Measurements from ENCODE around the gene STK33.

STK33 gene

DNA sequence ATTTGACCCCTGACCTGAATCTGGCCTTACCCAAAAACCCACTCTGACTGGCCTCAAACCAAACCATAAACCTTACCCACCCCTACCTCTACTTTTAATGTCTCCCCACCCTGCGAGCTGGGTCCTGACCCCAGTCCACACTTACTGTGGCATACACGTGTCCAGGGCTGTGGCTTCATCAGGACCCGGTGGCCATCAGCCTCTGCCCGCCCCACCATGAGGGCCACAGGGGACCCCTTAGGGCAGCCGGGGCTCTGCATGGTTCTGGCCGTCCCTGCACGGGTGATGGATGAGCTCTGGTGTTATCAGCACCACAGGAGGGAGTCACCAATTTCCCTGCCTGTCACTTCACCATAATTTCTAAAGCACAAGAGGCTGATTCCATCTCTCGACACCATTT is 242.8 kb downstream of the STK33 start:
- no peak for DNase-seq (ENCODE audit: low read depth in 2 of 2)
- TF ChIP-seq, protein P1, sequence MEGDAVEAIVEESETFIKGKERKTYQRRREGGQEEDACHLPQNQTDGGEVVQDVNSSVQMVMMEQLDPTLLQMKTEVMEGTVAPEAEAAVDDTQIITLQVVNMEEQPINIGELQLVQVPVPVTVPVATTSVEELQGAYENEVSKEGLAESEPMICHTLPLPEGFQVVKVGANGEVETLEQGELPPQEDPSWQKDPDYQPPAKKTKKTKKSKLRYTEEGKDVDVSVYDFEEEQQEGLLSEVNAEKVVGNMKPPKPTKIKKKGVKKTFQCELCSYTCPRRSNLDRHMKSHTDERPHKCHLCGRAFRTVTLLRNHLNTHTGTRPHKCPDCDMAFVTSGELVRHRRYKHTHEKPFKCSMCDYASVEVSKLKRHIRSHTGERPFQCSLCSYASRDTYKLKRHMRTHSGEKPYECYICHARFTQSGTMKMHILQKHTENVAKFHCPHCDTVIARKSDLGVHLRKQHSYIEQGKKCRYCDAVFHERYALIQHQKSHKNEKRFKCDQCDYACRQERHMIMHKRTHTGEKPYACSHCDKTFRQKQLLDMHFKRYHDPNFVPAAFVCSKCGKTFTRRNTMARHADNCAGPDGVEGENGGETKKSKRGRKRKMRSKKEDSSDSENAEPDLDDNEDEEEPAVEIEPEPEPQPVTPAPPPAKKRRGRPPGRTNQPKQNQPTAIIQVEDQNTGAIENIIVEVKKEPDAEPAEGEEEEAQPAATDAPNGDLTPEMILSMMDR (IDR thresholded peaks at IDR 0.05; ENCODE audit: low read depth, low read length), result no peak
- H3K4me3 ChIP-seq (replicated peaks in 1 of 2; ENCODE audit: low read depth in 2 of 2, low read length in 2 of 2), result no peak overlapping the region

DNA sequence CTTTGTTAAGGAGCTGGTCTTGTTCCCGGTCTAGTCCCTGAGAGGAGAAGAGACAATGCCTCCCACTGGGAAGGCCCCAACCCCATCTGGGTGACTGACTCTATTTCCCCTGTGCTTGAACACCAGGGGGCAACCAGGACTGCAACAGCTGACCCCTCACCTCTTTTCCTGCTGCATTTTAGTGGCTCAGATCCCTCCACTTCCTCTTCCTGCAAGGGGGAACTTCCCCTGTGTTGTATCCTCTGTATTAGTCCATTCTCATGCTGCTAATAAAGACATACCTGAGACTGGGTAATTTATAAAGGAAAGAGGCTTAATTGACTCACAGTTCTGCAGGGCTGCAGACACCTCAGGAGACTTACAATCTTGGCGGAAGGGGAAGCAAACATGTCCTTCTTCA is 246.1 kb downstream of the STK33 start:
- no peak for DNase-seq (ENCODE audit: low read depth in 2 of 2)
- H3K4me3 ChIP-seq (replicated peaks in 1 of 2; ENCODE audit: low read depth in 2 of 2, low read length in 2 of 2), result no peak overlapping the region
- TF ChIP-seq, protein P1 (IDR thresholded peaks at IDR 0.05; ENCODE audit: low read depth, low read length), result no peak

DNA sequence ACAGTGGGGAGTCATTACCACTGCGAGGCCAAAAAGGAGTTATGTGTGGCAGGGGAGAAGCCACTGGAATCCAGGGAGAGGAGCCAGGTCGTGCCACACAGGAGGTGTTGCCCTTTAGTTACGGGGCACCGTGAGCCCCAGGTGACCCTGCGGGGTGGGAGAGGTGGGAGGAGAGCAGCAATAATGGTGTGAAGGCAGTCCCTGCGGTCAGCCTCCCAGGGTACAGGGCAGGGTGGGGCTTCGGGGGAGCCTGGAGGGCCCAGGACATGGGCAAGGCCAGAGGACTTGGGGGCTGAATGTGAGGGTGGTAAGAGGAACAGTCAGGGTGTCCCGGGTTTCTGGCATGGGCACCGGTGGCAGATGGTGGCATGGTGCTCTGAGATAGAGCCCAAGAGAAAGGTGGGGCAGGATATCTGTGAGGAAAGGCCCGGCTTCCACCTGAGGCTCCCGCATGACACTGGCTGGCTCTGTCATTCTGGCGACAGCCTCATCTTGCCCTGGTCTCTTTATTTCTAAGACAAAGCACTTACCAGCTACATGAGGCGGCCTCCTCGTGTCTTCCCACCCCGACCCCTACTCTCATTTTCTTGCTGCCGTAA is 247.8 kb downstream of the STK33 start:
- no peak for DNase-seq (ENCODE audit: low read depth in 2 of 2)
- TF ChIP-seq, protein P1 (IDR thresholded peaks at IDR 0.05; ENCODE audit: low read depth, low read length), result no peak
- H3K4me3 ChIP-seq (replicated peaks in 1 of 2; ENCODE audit: low read depth in 2 of 2, low read length in 2 of 2), result no peak overlapping the region

DNA sequence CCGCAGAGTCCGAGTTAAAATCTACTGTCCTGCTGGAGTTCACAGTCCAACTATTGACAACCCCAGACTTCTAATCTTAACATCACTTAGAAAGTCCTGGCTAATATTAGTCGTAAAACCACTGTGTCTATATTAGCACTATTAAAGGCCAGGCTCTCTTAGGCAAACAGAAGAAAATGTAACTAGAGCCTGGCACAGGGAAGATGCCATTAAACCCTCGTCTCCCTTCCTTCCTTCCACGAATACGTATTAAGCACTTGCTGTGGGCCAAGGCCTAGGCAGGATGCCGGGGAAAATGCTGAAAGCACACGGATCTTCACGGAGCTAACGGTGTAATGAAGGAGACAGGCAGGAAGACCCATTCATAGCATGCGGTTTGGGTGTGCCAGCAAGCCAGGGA is 248.8 kb downstream of the STK33 start:
- no peak overlapping the region for H3K4me3 ChIP-seq (replicated peaks in 1 of 2; ENCODE audit: low read depth in 2 of 2, low read length in 2 of 2)
- TF ChIP-seq, protein P1 (IDR thresholded peaks at IDR 0.05; ENCODE audit: low read depth, low read length), result no peak
- no peak for DNase-seq (ENCODE audit: low read depth in 2 of 2)

DNA sequence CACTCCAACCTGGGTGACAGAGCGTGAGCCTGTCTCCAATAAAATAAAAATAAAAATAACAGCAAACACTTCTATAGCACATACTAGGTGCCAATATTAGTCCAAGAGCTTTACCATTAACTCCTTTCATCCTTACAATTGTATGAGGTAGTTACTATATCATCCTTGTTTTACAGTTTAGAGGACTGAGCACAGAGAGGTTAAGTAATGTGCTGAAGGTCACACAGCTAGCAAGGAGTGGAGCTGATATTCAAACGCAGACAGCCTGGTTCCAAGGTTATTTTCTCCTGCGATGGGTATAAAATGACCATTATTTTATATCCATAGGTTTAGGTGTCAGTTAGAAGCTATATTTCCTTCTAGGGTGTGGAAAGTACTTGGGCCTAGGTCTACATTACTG is 249.7 kb downstream of the STK33 start:
- H3K4me3 ChIP-seq (replicated peaks in 1 of 2; ENCODE audit: low read depth in 2 of 2, low read length in 2 of 2), result no peak overlapping the region
- TF ChIP-seq, protein P1 (IDR thresholded peaks at IDR 0.05; ENCODE audit: low read depth, low read length), result no peak
- DNase-seq (ENCODE audit: low read depth in 2 of 2), result no peak

DNA sequence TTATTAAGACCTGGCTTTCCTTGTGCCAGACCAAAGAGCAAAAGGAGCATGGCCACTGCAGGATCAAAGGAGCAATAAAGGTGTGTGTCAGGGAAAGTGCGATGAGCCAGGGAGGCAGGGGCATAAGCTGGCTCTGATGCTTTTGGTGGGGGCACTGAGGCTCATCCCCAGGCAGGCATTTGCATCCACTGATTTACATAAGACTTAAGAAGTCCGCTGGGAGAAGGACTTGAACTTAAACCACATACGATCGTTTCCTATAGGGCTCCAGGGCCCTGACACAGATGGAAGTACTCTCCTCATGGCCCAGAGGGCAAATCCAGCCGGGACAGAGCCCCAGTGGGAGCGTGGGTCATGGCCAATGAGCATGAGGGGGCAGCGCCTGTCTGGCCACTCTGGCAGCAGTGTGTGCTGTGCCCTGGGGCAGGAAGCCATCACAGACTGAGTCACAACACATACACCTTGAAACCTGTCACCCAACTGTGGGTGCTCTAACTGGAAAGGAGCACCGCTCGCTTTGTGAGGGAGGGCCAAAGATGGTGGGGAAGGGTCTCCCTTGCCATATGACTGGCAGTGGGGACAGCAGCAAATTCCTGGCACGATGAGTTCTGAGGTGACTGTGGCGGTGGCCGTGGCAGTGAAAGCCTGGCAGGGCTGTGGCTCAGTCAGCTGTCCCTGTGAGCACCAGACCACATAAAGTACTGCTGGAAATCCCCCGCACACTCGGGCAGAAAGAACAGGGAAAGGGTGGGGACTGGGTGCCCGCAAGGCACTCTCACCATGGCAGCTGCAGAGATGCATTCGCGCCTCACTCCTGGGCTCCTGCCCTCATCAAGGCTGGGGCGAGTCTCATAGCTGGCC is 251.0 kb downstream of the STK33 start:
- no peak for DNase-seq (ENCODE audit: low read depth in 2 of 2)
- no peak overlapping the region for H3K4me3 ChIP-seq (replicated peaks in 1 of 2; ENCODE audit: low read depth in 2 of 2, low read length in 2 of 2)
- TF ChIP-seq, protein P1 (IDR thresholded peaks at IDR 0.05; ENCODE audit: low read depth, low read length), result no peak
